NCI-H69 (cell line): ENCODE data around the gene HIRA.
"Not testable (repeated sequence)": the region's sequence is repeated elsewhere in the genome, so short reads cannot be mapped to it uniquely, and the experiment has no call there.

Source experiments
- DNase-seq: peaks from one replicate; lab custom pipeline; 2025; lab: John Stamatoyannopoulos, UW

HIRA gene

GRCh38 chr22:19463008-19463407 lies 31.5 kb upstream of the HIRA start:
- no peak for DNase-seq

GRCh38 chr22:19461506-19461905 lies 30.0 kb upstream of the HIRA start:
- no peak for DNase-seq

DNA sequence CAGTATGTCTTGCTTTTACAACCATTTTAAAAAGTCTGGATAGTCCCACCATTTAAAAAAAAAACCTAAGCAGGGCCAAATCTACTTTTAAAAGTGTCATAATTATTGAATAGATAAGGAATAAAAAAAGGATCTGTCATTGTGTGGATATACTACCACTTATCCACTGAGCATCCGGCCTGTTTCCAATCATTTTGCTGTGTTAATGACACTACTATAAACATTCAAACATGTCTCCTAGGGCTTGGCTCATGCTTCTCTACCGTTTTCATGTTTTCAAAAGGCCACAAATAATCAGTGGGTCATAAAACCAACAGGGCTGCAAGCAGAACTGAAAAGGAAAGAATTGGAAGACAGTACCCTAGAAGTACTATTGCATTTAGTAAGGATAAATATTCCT lies 28.5 kb upstream of the HIRA start:
- no peak for DNase-seq

GRCh38 chr22:19457828-19458428 lies 26.4 kb upstream of the HIRA start:
- DNase-seq, result no peak

DNA sequence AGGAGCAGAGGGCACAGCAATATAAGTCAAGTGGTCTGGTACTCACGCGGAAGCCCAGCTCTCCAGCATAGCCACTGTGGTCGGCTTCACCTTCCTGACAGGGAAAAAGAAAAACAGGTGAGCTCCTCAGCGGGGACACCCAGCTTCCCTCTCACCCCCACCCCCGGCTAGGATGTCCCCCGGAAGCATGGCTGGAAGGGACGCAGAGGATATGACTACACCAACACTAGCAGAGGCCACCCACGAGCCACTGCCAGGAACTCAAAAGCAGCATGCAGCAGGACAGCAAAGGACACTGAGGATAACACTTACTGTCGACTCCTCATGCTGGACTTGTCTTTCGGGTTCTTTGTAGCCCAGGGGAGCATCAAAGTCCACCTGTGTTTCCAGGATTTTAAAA lies 25.0 kb upstream of the HIRA start:
- DNase-seq, result no peak

DNA sequence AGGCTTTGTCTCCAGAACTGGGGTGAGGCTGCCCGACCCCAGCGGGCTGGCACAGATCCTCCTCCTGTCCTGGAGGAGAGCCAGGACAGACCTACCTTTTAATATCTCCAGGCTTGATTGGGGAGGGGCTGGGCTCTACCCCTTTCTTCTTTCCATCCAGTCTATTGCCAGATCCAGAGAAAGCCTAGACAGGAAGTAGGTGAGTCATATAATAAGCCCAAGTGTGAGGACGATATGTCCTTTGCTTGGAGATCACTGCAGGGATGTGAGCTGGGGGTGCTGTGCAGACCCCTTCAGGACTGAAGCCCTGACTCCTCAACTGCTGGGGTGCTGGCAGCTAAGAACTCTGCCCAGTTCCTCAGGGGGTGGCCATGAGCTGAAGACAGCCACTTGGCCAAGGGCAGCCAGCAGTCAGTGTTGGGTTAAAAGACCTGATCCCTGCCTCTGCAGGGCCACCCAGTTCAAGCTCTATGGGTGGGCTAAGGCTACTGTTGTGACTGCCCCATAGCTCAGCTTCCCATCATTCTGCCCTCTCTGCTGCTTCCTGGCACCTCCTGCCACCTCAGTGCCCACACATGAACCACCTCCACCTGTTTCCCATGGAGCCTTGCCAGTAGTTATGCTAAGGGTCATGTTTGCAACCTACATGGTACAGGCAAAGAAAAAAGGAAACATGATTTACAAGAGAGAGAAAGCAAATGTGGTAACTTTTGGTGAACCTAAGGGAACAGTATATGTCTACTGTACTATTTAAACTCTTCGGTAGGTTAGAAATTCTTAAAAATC lies 24.2 kb upstream of the HIRA start:
- no peak for DNase-seq

DNA sequence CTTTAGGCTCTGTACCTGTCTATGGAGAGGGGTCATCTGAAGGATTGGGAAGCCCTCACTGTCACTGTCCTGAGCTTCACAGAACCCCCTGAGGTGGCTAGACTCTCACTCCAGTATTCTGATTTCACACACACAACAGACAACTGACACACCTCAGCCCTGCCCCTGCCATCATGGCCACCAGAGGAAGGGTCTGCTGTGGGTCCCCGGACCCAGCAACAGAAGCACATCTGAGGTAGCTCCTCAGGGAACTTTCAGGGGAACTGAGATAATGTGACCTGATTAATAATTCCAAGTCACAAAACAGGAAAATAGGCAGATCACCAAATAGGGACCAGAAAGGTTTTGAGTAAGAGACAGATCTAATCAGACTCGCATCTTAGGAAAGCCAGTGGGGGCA lies 23.5 kb upstream of the HIRA start:
- no peak for DNase-seq

DNA sequence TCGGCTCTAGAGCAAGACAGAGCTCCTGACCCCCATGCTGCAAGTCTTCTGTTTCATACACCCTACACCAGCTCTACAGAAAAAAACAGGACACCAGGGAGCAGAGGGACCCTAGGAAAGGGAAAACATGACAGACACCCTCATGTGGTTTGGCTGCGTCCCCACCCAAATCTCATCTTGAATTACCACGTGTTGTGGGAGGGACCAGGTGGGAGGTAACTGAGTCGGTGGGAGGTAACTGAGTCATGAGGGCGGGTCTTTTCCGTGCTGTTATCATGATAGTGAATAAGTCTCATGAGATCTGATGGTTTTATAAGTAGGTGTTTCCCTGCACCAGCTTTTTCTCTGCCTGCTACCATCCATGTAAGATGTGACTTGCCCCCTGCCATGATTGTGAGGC lies 22.6 kb upstream of the HIRA start:
- no peak for DNase-seq

DNA sequence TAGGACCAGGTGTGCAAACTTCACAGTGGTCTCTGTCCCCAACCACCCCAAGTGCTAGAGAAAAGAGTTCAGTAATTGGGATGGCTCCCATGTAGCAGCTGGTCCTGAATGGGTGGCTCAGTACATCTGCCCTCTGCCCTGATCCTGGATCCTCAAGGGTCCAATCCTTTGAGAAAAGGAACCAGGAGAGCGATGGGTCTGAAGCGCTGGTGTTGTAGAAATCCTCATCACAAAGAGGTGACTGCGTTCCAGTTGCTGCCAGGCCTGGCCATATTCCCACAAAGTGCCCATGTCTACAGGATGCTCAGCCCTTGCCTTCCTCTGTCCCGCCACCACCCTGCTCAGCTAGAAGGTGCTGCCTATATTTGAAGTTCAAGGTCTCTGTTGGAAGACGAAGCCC lies 22.2 kb upstream of the HIRA start:
- DNase-seq, result no peak

DNA sequence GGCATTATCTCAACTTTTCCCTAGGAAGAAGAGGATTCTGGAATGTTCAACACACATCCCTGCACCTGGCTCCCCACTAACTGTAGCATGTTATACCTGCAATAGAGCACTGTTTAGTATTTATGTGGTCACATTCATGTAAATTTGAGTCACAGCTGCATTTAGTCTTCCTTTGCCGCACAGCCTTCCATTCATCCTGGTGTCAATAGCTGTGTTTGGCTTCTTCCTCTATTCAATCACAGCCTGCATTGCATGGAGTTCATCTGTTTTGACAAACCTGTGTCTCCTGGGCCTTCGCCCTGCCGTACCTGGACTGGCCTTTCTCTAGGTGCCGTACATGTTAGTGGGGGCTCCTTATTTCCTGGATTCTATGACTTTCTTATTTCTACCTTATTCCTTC lies 20.0 kb upstream of the HIRA start:
- DNase-seq, result no peak

GRCh38 chr22:19450363-19451175 lies 19.0 kb upstream of the HIRA start:
- no peak for DNase-seq

- DNase-seq, result no peak
These were observed 17.9 kb upstream of the HIRA start for GRCh38 chr22:19449422-19449767.

DNA sequence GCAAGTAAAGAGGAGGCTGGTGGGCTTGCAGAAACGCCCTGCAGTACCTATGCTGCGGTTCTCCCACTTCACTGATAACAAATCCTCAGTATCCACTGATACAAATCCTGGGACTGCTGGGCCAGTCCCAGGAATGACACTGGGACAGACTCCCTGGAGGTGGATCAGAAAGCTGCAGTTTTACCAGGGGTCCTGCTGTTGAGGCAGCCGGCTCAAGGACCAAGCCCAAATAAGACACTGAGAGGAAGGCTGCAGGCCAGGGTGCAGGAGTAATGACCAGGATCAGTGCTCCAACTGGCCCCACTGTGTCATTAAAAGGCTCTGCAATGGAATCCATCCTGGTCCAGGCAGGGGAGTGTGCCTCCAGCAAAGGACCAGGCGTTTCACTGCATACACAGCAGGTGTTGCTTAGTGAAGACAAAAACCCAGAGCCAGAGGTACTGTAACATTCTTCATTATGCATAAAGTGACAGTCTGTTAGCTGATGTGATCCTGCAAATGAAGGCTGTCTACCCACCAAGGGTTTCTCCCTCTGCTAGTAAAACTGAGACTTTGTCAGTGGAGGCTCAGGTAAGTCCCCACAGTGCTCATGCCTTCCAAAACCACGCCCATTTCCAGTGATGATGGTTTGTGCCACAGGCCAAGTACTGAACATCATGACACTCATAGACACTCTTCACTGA lies 17.3 kb upstream of the HIRA start:
- DNase-seq, result no peak

DNA sequence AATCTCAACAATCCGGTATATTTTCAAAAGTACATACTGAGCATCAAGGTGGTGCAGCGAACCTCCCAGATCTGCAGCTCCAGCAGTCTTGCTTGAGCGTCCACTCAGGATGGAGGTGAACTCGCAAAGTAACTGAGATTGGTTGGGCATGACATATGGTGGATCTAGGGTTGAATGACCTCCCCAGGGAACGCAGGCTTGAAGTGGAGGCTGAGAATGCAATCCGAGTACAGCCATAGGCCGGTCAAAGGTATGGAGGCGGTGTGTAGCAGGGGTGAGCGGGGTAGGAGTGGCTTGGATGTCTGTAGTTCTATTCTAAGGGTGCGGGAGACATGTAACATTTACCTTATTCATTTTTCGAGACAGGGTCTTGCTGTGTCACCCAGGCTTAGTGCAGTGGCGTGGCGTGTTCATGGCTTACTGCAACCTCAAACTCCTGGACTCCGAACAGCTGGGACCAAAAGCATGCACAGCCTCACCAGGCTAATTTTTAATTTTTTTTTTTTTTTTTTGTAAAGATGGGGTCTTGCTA lies 16.6 kb upstream of the HIRA start:
- peak; percentile 97 for DNase-seq

GRCh38 chr22:19447330-19448075 lies 16.0 kb upstream of the HIRA start, which contains the start of gene C22orf39:
TSS of gene C22orf39 (minus strand) at chr22:19447711. CDS start at chr22:19447688, 23 bp downstream.
- peak; percentile 98 for DNase-seq

GRCh38 chr22:19446603-19447329 lies 15.2 kb upstream of the HIRA start:
- no peak for DNase-seq

DNA sequence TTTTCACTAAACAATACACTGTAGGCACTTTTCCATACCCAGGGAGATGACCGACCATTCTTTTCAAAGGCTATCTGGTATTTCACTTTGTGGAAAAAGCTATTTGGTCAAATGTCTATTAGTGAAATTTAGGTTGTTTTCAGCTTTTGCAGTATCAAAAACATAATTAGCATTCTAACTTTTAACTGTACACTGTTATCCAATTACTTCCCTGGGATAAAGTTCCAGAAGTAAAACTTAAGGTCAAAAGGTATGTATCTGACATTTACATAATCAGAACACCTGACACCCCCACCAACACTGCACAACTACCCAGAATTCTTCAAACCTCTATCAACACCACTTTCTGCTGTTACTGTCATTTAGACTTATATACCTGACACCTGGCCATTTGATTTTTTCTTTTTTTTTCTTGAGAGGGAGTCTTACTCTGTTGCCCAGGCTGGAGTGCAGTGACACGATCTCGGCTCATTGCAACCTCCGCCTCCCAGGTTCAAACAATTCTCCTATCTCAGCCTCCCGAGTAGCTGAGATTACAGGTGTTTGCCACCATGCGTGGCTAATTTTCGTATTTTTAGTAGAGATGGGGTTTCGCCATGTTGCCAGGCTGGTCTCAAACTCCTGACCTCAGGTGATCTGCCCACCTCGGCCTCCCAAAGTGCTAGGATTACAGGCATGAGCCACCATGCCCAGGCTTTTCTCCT lies 13.9 kb upstream of the HIRA start:
- DNase-seq, result not testable (repeated sequence)

- no peak for DNase-seq
These were observed 12.1 kb upstream of the HIRA start for GRCh38 chr22:19443544-19444211.

GRCh38 chr22:19442166-19442565 lies 10.6 kb upstream of the HIRA start:
- no peak for DNase-seq
